ENCODE data around the gene BTBD19.

DNA sequence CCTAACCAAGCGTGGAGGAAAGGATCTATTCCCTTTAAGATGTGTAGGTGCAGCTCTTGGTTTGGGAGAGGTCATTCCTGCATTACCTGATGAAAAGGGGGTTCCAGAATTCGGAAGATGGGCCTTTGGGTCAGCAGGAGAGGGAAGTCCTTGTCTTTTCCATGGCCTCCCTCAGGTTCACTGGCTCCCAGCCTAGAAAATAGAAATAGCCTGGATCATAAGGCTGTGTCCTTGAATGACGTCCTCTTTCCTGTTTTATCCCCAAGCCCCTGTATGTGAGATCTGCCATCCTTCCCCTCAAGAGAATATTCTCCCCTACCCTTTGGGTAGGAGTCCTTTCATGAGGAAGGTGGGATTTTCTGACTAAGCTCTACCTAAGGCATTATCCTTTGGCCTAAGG, 47.4 kb upstream of the BTBD19 start:
- no peak for TF ChIP-seq POLR2A (IDR thresholded peaks at IDR 0.05)
- TF ChIP-seq, protein P1, sequence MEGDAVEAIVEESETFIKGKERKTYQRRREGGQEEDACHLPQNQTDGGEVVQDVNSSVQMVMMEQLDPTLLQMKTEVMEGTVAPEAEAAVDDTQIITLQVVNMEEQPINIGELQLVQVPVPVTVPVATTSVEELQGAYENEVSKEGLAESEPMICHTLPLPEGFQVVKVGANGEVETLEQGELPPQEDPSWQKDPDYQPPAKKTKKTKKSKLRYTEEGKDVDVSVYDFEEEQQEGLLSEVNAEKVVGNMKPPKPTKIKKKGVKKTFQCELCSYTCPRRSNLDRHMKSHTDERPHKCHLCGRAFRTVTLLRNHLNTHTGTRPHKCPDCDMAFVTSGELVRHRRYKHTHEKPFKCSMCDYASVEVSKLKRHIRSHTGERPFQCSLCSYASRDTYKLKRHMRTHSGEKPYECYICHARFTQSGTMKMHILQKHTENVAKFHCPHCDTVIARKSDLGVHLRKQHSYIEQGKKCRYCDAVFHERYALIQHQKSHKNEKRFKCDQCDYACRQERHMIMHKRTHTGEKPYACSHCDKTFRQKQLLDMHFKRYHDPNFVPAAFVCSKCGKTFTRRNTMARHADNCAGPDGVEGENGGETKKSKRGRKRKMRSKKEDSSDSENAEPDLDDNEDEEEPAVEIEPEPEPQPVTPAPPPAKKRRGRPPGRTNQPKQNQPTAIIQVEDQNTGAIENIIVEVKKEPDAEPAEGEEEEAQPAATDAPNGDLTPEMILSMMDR (IDR thresholded peaks at IDR 0.05), result no peak
